Stimulated activated naive CD4-positive, alpha-beta T cell (primary cell): Measurements from ENCODE around the gene HAUS8.
"Not testable (repeated sequence)": the region's sequence is repeated elsewhere in the genome, so short reads cannot be mapped to it uniquely, and the experiment has no call there.

Experiments used
- DNase-seq, 6 experiments: peaks; one replicate each; lab custom pipeline; 2025; lab: John Stamatoyannopoulos, UW

Gene HAUS8, protein sequence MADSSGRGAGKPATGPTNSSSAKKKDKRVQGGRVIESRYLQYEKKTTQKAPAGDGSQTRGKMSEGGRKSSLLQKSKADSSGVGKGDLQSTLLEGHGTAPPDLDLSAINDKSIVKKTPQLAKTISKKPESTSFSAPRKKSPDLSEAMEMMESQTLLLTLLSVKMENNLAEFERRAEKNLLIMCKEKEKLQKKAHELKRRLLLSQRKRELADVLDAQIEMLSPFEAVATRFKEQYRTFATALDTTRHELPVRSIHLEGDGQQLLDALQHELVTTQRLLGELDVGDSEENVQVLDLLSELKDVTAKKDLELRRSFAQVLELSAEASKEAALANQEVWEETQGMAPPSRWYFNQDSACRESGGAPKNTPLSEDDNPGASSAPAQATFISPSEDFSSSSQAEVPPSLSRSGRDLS

DNA sequence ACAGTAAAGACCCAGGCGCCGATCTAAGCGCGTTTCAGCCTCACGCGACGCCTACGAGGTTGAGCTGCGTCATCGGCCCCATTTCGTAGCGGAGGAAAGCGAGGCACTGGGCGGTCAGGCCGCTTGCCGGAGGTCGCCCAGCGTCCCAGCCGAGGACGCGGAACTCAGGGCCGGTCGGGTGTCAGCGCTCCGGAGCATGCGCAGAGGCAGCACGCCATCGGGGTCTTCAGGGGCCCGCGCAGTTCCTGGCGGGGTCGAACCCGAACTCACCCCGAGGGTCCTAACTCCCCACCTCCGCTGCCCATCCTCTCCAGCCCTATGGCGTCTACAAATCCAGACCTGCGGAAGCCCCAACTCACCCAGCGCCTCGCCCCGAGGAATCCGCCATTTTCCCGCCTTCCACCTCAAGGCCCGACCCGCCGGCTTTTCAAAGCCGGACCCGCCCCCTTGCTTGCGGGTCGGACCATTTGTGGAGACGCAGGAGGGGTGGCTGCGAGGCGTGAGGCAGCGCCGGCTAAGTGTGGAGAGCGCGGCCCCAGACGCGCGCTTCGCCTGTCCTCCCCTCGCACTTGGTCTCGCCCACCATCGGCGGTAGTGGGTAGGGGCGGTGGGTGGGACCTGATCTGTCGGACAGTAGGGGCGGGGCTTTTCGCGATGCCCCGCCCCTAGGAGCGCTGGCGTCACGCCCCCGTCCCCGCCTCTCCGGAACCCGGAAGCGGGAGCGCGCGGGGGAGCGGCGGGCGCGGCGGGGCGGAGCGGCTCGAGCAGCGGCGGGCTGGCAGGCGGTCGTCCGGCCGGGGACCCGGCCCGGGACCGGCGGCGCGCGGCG, at the start of gene HAUS8, which contains the start of gene MYO9B:
HAUS8 (minus strand) TSS at position 418 of the 829 bp plus-strand sequence; CDS start at position 388, 30 bp downstream.
MYO9B (plus strand) TSS at position 743 of the 829 bp plus-strand sequence. CDS start 25,941 bp downstream, outside the sequence.
- DNase-seq, result peak; percentile 97 to 99 (median 99)

DNA sequence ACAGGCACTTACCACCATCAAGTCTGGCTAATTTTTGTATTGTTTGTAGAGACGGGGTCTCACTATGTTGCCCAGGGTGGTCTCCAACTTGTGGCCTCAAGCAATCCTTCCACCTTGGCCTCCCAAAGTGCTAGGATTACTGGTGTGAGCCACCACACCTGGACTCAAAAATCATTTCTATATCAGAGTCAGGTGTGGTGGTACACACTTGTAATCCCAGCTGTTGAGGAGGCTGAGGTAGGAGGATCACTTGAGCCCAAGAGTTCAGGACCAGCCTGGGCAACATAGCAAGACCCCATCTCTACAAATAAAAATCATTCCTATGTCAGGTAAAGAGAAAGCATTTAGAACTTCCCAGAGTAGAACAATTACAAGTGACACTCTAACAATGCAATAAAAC, 48.8 kb upstream of the HAUS8 start:
- no peak for DNase-seq

DNA sequence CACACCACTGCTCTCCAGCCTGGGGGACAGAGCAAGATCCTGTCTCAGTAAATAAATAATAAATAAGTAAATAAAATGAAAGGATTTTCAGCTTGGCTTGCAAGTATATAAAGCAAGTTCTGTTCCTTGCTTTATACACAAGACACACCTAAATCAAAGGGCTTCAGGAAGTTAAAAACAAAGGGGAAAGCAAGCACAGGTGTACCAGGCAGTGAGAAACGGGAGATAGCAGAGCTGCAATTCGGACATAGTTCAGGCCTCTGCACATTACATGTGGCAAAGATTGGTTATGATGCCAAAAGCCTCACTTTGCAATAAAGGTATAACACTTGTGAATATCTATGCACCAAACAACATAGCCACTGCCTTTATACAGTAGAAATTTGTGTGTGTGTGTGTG, 47.8 kb upstream of the HAUS8 start:
- DNase-seq, result no peak

DNA sequence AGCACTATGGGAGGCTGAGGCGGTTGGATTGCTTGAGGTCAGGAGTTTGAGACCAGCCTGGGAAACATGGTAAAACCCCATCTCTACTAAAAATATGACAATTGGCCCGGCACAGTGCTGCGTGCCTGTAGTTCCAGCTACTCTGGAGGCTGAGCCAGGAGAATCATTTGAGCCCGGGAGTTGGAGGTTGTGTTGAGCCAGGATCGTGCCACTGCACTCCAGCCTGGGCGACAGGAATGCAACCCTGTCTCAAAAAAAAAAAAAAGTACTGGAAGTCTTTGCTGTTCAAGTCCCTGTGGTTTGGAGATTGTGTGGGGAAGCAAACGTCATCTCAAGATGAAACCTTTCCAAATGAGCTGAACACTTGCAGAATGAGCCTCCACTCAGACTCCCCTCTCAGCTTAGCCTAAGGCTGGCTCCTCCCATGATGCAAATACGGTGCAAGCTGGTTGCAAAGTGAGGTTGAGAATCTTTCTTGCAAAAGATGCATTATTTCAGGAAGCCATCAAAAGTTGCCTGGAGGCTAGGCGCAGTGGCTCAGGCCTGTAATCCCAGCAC, 46.6 kb upstream of the HAUS8 start:
- no peak for DNase-seq

DNA sequence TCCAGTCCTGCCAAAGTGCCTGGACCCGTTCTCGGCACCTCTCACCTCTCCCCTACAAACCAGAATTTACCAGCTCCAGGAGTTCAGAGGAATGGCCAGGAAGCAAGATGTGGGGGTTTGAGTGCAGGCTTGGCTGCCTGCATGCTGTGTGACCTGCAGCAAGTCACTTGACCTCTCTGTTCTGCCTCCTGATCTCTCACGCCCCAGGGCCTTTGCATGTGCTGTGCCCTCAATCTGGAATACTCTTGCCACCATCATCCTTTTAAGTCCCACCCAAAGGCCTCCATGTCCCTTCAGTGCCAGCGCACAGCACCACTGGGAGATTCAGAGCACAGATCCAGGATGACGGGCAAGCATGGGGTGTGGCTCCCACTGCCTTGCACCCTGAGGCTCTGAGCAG, 43.7 kb upstream of the HAUS8 start:
- no peak for DNase-seq

DNA sequence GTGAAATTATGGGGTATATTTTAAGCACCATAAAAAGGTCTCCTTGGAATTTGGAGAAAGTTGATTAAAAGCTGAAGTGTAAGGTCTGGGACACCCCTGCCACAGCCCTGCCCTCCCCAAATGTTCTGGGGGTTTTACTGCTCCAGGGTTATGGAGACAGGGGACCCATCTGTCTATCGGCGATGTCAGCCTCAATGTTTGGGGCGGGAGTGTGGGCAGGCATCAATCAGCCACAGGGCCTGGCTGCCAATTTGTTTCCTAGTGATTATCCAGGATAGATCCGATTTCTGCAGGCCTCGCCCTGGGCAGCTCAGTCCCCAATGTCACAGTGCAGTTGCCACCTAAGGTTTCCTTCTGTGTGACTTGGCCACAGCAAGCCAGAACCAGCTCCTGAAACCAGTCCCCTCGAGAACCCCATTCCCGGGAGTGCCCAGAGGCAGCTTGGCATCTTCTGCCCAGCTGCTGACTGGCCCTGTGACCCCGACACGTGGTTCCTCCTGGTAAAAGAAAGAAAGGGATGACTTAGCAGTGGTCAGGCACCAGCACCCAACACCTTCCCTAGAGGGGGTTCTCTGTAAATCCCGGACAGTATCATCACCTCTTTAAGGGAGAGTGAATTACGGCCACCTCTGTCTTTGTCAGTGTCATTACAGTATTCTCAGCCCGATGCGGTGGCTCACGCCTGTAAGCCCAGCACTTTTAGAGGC, 41.9 kb upstream of the HAUS8 start:
- DNase-seq, result no peak

DNA sequence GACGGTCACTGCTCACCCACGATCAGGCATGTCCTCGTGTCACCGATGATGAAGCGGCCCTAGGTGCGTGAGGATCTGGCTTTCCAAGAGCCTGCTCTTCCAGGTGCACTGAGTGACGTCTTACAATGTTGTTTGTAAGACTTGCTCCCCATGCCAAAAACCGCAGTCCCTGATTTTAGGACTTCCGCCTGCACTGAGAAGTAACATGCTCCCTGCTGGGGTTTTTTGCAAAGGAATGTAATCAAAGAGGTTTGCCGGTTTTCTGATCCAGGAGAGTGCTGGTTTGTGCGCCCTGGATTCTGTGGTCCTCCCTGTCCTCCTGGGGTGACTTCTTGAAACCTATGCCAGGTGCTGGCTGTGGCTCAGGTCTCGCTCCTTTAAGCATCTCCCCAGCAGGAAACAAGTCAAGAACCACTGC, 39.2 kb upstream of the HAUS8 start:
- DNase-seq, result no peak

DNA sequence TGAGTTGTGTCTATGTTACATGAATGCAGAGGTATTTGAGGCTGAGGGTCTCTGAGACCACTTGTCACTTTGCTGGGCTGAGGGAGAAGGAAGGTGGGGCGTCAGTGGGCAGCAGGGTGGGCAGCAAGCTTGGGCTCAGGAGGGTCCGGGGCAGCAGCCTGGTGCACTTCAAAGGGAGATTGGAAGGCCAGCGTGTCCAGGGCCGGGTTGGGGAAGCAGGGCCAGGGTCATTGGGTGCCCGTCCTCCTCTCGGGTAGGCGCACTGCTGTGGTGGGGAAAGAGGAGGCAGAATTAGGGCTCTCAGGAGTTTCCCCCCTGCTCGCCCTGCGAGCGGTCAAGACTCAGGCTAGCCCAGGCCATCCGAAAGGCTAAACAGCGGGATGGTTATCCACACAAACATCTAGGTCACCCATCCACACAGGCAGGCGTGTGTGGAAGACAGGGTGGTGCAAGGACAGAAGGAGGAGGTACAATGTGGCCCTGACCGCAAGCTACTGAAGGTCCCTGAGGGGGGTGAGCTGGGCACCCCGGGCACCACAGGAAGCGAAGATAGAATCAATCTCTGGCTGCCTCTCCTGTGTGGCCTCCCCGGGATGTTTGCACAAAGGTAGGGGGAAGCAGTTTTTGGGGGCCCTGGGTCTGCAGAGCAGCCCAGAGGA, 38.0 kb upstream of the HAUS8 start:
- DNase-seq, result no peak

DNA sequence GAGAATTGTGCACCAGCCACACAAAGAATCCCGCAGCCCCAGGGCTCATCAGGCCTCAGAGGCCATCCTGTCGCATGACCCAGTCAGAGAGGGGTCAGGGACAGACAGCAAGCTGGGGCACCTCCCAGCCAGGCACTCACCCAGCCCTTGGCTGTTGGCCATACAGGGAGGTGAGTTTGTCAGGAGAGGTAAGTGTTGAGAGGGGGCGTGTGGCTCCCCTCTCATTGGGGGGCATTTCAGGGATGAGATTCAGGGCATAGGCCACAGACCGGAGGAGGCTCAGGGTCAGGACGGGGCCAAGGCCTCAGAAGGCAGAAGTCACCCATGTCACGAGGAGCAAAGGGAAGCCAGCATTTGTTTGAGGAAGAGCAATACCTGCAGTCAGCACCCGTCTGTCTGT, 37.4 kb upstream of the HAUS8 start:
- DNase-seq, result no peak

DNA sequence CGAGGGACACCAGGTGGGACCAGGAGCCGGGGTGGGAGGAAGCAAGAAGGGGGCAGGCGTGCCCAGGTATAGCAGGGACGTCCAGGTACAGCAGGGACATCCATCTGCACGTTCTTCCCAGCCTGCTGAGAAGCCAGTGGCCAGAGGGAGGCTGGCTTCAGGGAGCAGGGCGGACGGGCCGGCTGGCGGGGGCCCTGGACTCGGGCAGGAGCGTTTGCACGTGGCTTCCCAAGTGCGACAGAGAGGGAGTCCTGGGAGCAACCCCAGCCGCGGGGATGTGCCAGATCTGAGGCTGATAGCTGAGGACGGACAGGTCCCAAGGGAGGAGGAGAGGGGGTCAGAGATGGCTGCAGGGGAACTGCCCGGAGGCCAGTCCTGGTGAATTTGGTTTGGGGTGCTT, 37.0 kb upstream of the HAUS8 start:
- DNase-seq, result no peak

DNA sequence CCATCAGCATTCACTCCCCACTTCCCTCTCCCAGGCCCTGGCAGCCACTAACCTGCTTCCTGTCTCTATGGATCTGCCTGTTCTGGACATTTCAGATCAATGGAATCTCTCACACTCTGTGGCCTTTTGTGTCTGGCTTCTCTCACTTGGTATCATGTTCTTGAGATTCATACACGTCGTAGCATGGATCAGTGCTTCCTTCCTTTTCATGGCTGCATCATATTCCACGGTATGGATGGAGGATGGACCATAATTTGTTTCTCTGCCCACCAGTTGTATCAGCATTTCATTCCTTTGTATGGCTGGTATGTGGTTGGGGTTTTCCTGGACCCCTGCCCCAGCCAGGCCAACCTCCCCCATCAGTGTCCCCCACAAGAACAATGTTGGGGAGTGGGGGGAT, 36.5 kb upstream of the HAUS8 start:
- no peak for DNase-seq

DNA sequence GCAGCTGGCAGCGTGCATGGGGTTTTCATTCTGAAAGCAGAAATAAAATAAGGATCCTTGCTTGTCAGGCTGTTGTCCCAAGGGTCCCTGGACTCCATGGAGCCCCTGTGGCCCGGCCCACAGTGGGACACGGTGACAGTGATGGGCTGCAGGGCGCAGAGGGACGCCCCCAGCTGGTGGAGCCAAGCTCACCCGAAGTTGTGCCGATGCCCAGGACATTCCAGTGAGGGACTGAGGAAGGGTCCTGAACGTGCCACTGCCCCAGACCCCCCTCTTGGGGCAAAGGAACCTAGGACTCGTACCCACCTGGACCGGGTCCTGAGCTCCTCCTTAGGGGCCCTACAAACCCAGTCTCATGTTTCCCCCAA, 35.3 kb upstream of the HAUS8 start:
- DNase-seq, result no peak

DNA sequence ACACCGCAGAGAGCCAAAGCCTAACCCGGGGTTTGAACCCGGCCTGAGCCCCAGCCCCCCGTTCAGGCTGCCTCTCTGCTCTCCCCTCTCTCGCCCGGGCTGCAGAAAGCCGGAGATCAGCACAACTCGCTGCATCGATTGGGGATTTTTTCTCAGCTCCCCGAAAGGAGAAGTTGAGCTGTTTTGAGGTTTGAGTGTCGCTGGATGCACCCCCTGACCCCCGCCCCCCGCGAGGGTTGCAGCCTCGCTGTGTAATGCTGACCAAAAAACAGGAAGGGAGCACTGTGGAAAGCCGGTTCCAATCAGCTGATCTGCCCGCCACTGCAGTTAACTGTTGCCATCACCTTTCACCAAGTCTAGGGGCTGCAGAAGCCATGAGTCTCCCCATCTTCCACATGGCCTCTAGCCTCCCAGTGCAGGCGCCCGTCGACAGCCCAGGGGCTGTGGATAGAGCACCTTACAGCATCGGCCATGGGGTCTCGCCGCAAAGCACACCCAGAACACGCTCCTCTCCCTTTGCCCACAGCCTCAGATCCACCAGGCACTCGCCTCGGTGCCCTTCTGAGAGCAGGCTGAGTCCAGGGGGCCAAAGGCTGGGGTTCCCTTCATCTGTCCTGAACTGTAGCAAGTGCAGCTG, 34.8 kb upstream of the HAUS8 start:
- DNase-seq, result no peak

DNA sequence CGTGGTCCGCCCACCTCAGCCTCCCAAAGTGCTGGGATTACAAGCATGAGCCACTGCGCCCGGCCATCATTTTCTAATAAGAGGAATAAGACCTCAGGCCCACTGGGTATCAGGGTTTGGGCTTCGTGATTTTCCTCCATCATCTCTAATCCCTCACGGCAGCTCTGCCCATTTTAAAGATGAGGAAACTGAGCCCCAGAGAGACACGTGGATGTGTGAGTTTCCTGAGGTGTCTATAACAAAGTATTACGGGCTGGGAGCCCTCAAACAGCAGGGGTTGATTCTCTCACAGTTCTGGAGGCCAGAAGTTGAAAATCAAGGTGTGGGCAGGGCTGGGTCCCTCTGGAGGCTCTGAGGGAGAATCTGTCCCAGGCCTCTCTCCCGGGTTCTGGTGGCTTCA, 34.0 kb upstream of the HAUS8 start:
- no peak for DNase-seq

DNA sequence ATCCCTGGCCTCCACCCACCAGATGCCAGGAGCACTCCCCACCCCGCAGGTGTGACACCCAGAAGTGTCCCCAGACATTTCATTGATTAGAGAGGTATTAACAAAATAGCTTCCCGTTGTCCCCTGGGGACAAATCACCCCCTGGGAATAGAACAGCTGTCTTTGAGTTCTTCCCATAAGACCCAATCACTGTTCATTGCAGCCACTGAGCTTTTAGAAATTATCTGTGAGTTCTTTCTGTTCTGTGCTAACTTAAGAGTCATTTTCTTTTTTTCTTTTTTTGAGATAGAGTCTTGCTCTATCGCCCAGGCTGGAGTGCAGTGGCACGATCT, 33.2 kb upstream of the HAUS8 start:
- DNase-seq, result no peak

DNA sequence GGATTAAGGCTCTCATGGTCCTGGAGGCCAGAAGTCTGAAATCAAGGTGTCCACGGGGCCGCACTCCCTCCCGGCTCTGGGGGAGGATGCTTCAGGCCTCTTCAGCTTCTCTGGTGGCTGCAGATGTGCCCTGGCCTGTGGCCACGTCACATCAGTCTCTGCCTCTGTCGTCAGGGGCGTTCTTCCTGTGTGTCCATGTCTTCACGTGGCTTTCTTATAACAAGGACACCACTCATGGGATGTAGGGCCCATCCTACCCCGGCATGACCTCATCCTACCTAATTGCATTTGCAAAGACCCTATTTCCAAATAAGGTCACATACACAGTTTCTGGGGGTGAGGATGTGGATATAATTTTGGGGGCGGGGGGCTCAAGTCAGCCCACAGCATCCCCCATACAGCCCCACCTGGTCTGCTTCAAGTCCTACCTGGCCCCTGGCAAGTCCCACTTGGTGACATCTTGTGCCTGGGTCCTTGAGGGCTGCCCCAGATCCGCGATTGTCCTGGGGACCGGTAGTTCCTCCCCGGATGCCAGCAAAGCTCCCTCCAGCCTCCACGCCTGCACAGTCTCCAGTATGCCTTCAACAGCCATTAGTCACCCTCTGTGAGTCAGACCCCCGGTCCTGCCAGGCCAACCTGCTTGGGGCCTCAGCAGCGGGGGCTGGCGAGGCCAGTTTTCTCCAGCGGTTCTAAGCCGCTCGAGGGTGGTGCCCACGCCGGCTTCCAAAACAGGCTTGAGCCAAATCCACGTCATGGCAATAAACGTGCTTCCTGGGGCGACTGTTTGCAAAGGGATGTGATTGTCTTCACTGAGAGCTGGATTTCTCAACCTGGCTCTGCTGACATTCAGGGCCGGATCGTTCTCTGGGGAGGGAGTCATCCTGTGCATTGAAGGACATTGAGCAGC, 32.5 kb upstream of the HAUS8 start:
- DNase-seq, result no peak

DNA sequence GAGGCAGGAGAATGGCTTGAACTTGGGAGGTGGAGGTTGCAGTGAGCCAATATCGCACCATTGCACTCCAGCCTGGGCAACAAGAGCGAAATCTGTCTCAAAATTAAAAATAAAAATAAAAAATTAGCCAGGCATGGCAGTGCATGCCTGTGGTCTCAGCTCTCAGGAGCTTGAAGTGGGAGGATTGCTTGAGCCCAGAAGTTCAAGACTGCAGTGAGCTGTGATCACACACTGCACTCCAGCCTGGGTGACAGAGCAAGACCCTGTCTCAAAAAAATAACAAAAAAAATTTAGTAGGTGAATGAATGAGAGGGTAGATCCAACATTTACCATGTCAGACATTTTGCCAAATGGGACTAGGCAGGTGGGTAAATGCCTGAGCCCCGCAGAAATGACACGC, 31.7 kb upstream of the HAUS8 start:
- DNase-seq, result not testable (repeated sequence)

DNA sequence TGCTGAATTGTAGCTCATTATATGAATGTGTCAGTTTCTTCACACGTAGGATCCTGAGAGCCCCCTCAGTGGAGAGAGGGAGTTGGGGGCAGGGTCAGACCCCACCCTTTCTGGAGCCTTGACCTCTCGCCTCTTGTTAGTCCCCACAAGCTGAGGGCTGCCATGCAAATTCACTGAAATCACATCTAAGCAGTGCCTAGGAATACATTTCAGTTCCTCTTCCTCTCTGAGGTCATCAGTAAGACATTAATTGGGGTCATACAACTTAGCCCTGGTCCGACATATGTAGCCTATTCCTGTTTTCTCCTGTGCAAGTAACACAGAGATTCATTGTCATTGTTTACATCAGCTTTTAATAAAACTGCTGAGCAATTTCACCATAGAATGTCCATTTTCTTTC, 30.3 kb upstream of the HAUS8 start:
- no peak for DNase-seq

DNA sequence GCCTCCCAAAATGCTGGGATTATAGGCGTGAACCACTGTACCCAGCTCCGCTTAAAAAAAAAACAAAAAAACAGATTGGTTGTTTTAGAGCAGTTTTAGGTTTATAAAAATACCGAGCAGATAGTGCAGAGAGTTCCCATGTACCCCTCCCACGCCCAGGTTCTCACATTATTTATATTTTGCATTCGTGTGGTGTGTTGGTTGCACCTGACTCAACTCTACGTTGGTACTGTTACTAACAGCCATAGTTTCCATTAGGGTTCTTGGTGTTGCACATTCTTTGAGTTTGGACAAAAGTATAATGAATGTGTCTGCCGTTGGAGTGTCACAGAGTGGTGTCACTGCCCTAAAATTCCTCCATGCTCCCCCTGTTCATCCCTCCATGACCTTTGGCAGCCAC, 29.4 kb upstream of the HAUS8 start:
- no peak for DNase-seq

DNA sequence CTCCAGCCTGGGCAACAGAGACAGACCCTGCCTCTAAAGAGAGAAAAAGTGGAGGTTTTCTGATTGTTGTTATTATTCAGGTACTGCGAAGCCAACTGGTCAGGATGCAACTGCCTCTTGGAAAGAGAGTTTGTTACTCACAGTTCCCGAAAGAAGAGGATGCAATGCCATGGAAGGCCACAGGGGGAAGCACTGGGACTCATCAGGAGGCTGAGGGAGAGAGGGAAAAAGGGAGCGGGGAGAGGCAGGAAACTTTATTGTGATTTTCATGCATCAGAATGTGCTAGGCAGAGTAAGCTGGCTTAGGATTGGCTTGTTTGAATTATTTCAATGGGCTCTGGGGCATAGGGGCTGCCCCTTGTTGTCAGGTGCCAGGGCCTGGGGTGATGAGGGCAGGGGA, 27.9 kb upstream of the HAUS8 start:
- no peak for DNase-seq
